Lower lobe of right lung (tissue), 2 donors: ENCODE measurements around the gene PLPPR5. TPM values are rescaled to one million over a fixed set of nuclear protein-coding genes. Genes with fewer than 3 reads are reported as not detected.

Source experiments
- ATAC-seq, 2 donors: fragments of 200-7000 bp; cut with Tn5 transposase; one replicate each; pipeline ENCODE4 v1.9.1; 2020 to 2022; ENCODE audit warnings: mild to moderate bottlenecking in 2 of 2, moderate library complexity in 2 of 2
- DNase-seq: peaks from one replicate; pipeline ENCODE4 v3.0.0-alpha.2; 2020
- H3K27ac ChIP-seq: fragments of 200-600 bp; one replicate; pipeline ENCODE4 v1.8.0; 2022
- H3K27me3 ChIP-seq: fragments of 200-600 bp; one replicate; pipeline ENCODE4 v1.8.0; 2022; ENCODE audit warnings: low read depth
- H3K36me3 ChIP-seq: fragments of 200-600 bp; one replicate; pipeline ENCODE4 v1.8.0; 2022; ENCODE audit warnings: mild to moderate bottlenecking
- H3K4me1 ChIP-seq: fragments of 200-600 bp; one replicate; pipeline ENCODE4 v1.8.0; 2022
- H3K4me3 ChIP-seq: fragments of 200-600 bp; one replicate; pipeline ENCODE4 v1.8.0; 2022; ENCODE audit warnings: mild to moderate bottlenecking
- H3K9me3 ChIP-seq: fragments of 200-600 bp; one replicate; pipeline ENCODE4 v1.8.0; 2022
- CTCF ChIP-seq: fragments of 200-600 bp; IDR thresholded peaks from one replicate; pipeline ENCODE4 v1.8.0; 2022; ENCODE audit warnings: antibody characterized with exemption, mild to moderate bottlenecking
- intact Hi-C: fragments of 100-400 bp; cut with DNase I; formaldehyde crosslinking; loops from one replicate; pipeline ENCODE4 v1.11.0; 2022
- total RNA-seq: library from RNA; stranded (reverse); fragmentation: NEBNext Ultra II Directional; extraction: Animal tissue kit (Norgen Biotek cat#: 25700); gene quantifications from one replicate; pipeline ENCODE4 v1.2.1, GENCODE V29; 2021
- donor health status: DM: no; HTN: yes; CAD: no; lungs with severe emphysema.

Gene PLPPR5
- total RNA-seq, 1 donor from 2014 or later, result not detected

DNA sequence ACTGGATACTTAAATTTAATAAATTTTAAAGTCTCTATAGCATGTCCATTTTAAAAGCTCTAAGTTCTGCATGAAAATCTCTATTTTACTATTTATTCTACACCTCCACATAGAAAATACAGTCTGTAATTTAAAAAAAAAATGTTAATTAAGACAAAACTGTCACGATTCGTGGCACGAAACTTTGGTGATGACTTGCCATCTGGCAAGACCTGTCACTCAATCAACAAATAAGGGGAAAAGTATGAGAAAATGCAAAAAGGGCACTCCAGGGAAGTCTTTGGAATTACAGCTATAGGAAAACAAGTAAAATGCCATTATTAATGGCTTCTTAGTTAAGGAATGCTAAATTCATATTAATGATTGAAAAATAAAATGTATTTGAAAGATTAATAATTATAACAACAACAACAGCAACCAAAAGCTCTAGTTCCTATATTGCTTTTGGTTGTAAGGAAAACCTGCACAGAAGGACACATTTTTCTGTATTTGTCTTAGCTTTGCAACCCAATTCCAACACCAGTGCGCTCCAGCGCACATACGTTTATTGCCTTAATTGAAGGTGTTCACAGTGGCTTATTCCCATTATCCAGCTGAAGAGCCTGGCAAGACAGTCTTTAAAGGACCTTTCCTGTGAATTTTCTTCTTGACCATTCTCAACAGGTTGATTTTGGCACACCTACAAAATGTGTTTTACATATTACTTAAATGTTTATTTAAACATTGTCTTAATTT, 107.8 kb downstream of the PLPPR5 start:
- no peak for ATAC-seq
- Histone ChIP-seq H3K4me1 (no peaks in the 10 kb centered on the region), H3K27ac (no peak overlapping the region), H3K4me3 (no peak overlapping the region), H3K9me3 (no peaks in the 10 kb centered on the region), H3K27me3 (no peaks in the 10 kb centered on the region), H3K36me3 (no peaks in the 10 kb centered on the region)
- intact Hi-C loops, result no loop called here
- TF ChIP-seq CTCF, result no peak
- no peak for DNase-seq

DNA sequence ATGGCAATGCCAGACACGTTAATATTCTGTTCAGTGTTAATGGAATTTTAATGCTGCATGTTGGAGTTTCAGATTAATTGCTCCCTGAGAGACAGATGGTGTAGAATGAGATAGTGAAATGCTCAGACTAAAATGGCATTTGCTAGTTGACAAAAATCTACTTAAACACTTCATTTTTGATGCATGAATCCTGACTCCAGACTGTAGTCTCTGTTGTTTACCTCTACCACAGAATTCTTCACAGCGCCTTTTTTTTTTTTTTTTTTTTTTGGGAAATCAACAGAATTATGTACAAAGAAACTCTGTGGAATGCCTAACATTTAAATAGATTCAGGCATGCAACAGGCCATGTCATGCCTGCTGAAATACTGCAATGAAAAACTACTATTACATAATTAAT, 111.3 kb downstream of the PLPPR5 start:
- H3K27ac ChIP-seq, result no peak overlapping the region
- ATAC-seq, result no peak

DNA sequence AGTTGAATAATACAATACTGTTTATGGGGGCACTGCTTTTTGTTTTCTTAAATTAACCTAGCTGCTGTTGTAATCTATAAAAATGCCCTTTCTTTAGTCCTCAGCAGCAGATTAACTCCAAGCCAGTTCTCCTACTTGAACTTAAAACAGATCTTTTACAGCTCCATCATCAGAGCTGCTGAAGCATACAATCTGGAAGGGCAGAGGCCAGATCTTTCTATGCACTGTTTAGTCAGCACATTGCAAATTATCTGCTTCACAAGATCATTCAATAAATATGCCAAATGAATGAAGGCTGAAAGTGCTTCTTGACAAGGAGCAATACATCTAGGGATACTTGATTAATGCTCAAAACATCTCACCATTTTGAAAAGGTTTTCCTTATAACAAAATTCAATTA, 115.8 kb downstream of the PLPPR5 start:
- intact Hi-C loops, result no loop called here
- no peak for DNase-seq

More for the DNA sequence above, 111.3 kb downstream of the PLPPR5 start:
- intact Hi-C loops, result no loop called here
- H3K36me3 ChIP-seq, result no peaks in the 10 kb centered on the region
- no peaks in the 10 kb centered on the region for H3K4me1 ChIP-seq
- no peaks in the 10 kb centered on the region for H3K9me3 ChIP-seq
- TF ChIP-seq CTCF, result no peak
- no peak overlapping the region for H3K4me3 ChIP-seq
- H3K27me3 ChIP-seq, result no peaks in the 10 kb centered on the region
- no peak for DNase-seq

GRCh38 chr1:98887507-98887906, 117.2 kb downstream of the PLPPR5 start:
- Histone ChIP-seq H3K4me3 (no peak overlapping the region), H3K36me3 (no peaks in the 10 kb centered on the region), H3K9me3 (no peaks in the 10 kb centered on the region), H3K27me3 (no peaks in the 10 kb centered on the region), H3K27ac (no peak overlapping the region), H3K4me1 (no peaks in the 10 kb centered on the region)
- intact Hi-C loops, result no loop called here
- no peak for TF ChIP-seq CTCF
- DNase-seq (no peak), ATAC-seq (no peak)

More for the DNA sequence above, 115.8 kb downstream of the PLPPR5 start:
- no peak for TF ChIP-seq CTCF
- Histone ChIP-seq H3K4me1 (no peaks in the 10 kb centered on the region), H3K9me3 (no peaks in the 10 kb centered on the region), H3K36me3 (no peaks in the 10 kb centered on the region), H3K27me3 (no peaks in the 10 kb centered on the region), H3K27ac (no peak overlapping the region), H3K4me3 (no peak overlapping the region)
- no peak for ATAC-seq

GRCh38 chr1:98884864-98885263, 119.8 kb downstream of the PLPPR5 start:
- ATAC-seq (no peak), DNase-seq (no peak)
- no peaks in the 10 kb centered on the region for H3K4me1 ChIP-seq
- no peak overlapping the region for H3K4me3 ChIP-seq
- no peak overlapping the region for H3K27ac ChIP-seq
- no peaks in the 10 kb centered on the region for H3K36me3 ChIP-seq
- intact Hi-C loops, result no loop called here
- no peaks in the 10 kb centered on the region for H3K9me3 ChIP-seq
- no peaks in the 10 kb centered on the region for H3K27me3 ChIP-seq
- no peak for TF ChIP-seq CTCF
